HG03280 (cell line): ENCODE results near the gene SAMD8.
"Not testable (repeated sequence)": the region's sequence is repeated elsewhere in the genome, so short reads cannot be mapped to it uniquely, and the experiment has no call there.

Experiments
- ATAC-seq: cut with Tn5 transposase; IDR thresholded peaks from one replicate; pipeline ENCODE4 v1.9.1; 2021; ENCODE audit warnings: mild to moderate bottlenecking, moderate library complexity; ENCODE audit not compliant: unreplicated experiment

Gene SAMD8

DNA sequence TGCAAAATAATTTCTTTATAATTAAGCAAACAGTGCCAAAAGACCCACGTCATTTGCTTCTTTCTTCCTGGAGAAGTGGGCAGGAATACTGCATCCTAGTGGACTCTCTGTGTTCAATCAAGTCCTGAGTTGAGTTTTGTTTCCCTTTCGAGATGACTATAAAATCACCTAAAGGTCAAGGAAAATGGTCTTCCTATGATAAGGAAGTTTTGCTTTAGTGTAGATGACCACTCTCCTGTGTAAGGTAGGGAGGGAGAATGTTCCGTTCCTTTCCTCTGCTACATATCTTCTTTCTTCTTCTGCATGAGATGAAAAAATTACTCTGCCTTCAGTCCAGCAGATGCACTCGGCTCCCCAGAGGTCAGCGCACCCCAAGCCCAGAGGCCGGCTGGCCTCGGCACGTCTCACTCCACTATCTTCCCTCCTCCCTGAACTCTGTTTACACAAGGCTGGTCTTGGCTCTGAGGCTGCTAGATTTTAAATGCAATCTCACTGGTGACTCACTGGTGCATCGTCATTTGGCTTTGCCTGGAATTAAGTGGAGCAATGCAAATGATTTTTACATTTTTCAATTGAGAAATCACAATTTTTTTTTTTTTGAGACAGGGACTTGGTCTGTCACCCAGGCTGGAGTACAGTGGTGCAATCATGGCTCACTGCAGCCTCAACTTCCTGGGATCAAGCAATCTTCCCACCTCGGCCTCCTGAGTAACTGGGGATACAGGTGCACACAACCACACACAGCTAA is 80.5 kb downstream of the SAMD8 start:
- no peak for ATAC-seq

DNA sequence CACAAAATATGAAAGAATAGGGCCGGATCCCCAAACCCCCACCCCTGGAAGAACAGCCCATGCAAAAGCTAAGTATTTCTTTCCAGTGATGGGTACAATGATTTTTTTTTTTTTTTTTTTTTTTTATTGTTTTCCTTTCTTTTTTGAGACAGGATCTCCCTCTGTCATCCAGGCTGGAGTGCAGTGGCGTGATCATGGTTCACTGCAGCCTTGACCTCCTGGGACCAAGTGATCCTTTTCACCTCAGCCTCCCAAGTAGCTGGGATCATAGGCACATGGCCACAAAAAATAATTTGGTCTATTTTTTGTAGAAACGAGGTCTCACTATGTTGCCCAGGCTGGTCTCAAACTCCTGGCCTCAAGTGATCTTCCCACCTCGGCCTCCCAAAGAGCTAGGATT is 83.2 kb downstream of the SAMD8 start:
- ATAC-seq = not testable (repeated sequence)

DNA sequence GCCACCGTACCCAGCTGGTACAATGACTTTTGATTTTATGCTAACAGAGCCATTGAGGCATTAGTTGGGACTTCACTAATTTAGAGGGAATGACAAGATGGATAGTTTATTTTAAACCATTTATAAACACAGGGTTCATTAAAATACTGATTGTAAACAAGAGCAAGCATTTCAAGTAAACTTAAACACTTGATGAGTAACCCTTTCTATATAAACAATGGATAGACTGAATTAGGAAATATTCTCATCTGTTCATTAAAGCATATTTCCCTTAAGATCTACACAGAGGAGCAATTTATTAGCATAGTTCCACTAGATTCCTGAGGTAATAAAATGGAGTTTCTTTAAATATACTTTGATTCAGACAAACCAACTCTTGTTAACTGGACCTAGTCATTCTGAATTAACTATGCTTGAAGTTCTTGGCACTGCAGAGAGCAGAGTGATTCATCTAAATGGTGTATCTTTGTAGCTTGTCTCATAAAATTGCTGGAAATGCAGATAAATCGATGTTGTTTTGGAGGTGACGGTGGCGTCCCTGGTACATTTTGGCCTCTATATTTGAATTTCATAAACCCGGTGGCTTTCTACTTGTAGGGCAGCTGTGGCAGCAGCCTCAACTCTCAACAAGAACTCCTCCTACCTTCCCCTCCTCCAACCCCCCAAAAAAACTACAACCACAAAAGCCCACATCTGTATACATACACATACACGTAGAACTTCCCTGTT is 83.7 kb downstream of the SAMD8 start:
- no peak for ATAC-seq

DNA sequence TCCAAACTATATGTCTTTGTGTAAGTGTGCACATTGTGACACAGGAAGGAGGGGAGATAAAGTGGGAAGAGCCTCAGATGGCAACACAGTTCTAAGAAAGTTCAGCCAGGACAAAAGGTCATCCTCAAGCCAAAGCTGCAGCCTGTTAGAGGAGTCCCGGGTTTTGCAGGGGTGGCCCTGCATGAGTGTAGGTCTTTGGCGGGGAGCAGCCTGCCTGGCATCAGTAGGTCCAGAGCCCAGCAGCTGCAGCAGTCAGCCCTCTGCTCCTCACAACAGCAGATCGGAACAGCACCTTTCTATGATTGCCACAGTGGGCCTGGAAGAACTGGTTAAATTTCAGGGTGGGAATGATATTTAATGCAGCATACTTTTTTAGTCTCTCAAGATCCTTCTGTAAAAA is 85.6 kb downstream of the SAMD8 start:
- no peak for ATAC-seq

- no peak for ATAC-seq
These were observed 86.5 kb downstream of the SAMD8 start for GRCh38 chr10:75197906-75198305.

DNA sequence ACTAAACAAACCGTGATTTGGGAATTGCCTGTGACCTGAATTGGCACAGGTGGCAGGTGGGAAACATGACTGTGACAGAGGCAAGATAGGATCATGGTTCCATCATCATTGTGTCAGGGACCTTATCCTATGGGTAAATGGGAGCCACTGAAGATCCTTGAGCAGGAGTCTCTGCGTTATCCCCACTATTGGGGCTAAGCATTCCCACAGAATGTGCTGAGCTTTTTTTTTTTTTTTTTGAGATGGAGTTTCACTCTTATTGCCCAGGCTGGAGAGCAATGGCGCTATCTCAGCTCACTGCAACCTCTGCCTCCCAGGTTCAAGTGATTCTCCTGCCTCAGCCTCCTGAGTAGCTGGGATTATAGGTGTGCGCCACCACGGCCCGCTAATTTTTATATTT is 88.5 kb downstream of the SAMD8 start:
- not testable (repeated sequence) for ATAC-seq

DNA sequence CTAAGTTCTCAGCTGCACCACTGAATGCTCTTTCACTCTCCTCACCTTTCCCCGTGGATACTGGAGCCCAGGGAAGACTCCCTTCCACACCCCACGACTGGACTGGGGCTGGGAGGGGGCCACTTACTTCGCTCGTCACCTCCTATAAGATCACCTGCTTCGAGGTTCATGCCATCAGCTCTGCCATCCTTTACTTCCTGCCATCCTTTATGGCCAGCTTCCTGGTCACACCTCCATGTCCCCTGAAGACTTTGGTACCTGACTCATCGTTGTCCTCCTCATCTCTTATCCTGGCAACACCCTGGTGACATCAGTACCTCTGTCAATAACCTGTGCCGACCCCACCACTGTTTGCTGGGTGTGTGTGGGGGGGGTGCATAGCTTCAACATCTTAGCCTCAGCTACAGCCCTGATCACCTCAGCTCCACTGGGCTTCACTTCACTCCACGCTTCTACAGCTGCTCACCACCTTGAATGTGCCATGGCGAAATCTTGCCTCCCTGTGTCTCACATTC is 90.4 kb downstream of the SAMD8 start:
- no peak for ATAC-seq

- no peak for ATAC-seq
These were observed 91.0 kb downstream of the SAMD8 start for GRCh38 chr10:75202321-75203045.

DNA sequence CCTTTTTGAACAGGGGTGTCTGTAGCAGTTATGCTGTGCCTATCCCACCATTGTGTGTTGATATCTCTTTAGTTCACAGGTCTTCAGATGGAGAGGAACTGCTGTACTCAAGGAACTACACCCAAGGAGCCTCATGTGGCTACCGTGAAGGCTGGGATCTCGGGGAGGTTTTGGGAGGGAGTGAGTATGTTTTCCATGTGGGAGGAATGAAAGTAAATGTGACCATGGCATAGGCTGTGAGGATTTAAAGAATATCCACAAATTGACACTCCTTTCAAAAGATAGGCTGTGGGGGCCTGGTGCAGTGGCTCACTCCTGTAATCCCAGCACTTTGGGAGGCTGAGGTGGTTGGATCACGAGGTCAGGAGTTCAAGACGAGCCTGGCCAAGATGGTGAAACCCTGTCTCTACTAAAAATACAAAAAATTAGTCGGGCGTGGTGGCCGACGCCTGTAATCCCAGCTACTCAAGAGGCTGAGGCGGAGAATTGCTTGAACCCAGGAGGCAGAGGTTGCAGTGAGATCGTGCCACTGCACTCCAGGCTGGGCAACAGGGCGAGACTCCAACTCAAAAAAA is 91.7 kb downstream of the SAMD8 start:
- not testable (repeated sequence) for ATAC-seq

DNA sequence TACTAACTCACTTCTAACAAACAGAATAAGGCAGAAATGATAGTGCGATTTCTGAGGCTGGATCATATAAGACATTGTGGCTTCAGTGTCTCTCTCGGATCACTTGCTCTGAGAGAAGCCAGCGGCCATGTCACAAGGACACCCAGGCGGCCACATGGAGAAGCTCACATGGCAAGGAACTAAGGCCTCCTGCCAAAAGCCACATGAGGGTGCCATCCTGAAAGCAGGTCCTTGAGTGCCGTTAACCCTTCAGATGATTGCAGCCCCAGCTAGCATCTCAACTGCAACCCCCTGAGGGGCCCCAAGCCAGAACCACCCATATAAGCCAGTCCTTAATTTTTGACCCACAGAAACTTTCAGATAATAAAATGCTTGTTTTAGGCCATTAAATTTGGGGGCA is 92.3 kb downstream of the SAMD8 start:
- ATAC-seq = no peak

- no peak for ATAC-seq
These were observed 94.5 kb downstream of the SAMD8 start for GRCh38 chr10:75205908-75206307.

DNA sequence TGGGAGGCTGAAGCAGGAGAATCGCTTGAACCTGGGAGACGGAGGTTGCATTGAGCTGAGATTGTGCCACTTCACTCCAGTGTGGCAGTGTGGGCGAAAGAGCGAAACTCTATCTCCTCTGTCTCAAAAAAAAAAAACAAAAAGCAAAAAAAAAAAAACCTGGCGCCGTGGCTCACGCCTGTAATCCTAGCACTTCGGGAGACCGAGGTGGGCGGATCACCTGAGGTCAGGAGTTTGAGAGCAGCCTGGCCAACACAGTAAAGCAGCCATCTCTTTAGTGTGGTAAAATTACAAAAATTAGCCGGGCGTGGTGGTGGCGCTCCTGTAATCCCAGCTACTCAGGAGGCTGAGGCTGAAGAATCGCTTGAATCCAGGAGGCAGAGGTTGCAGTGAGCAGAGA is 95.2 kb downstream of the SAMD8 start:
- ATAC-seq = not testable (repeated sequence)

DNA sequence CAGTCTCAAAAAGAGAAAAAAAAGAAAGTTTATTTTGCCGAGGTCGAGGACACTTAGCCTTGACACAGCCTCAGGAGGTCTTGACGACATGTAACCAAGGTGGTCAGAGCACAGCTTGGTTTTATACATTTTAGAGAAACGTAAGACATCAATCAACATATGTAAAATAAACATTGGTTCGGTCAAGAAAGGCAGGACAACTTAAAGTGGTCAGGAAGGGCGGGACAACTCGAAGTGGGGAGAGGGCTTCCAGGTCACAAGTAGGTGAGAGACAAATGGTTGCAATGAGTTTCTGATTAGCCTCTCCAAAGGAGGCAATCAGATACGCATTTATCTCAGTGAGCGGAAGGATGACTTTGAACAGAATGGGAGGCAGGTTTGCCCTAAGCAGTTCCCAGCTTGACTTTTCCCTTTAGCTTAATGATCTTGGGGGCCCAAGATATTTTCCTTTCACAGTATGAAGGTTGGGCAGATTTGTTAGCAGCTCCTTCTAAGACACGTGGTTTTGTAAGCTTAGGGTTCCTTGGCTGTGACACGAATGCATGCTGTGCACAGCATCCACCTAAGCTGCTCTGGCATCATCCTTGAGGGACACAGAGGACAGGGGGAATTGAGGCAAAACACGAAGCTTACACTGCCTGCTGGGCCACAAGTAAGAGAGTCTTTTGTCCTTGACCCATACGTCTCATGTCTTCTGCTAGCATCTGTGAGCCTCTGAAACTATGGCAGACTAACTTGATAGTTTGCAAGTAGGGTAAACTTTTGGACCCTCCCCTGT is 95.8 kb downstream of the SAMD8 start:
- ATAC-seq = no peak

DNA sequence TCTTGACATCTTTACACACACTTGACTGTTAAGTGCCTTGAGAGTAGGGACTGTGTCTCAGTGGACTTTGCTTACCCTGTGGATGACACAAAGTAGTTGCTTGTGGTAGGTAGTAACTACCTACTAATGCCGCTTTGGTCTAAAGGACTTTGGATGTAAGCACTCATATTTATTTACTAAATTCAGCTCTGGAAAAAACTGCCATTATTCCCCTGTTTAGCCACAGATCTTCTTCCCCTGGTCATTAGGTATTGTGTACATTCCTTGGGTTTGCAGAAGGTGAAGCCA is 96.3 kb downstream of the SAMD8 start:
- no peak for ATAC-seq

DNA sequence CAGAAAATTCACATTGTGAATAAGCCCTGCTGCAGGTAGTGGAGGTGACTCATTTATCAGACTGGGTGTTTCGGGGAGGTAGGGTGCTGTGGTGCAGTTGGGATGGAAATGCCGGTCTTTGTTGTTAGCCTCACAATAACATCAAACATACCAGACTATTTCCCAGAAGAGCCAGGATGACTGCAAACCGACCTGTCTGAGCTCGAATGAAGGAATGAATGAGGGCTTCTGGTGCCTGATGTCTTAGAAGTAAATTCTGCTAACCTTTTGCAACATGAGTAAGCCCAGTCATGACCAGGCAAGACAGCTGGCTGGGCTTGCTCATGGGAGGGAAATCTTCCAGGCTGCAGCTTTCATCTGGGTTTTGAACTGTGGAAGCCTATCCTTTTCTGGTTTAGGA is 96.7 kb downstream of the SAMD8 start:
- ATAC-seq = no peak

GRCh38 chr10:75209086-75209920 is 97.8 kb downstream of the SAMD8 start:
- ATAC-seq = no peak

DNA sequence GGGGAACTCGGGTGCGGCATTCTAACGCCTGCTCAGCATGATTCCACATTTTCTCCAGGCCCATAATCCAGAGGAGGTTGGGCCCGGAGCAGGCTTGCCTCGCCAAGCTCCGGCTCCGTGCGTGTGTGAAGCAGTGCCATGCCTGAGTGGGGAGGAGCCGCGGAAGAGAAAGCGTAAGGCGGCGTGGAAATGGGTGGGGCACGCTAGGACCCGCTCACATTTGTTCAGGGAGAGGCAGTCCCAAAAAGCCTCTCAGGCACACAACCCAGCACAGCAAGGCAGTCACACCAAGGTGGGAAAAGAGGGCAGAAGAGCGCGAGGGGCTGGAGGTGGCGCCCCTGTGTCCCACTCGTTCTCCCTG is 98.4 kb downstream of the SAMD8 start:
- ATAC-seq = peak; percentile 38

GRCh38 chr10:75210282-75211006 is 99.0 kb downstream of the SAMD8 start, which contains the start of gene VDAC2:
Gene VDAC2 (plus strand): TSS chr10:75210796. CDS start chr10:75211159, 363 bp downstream.
- ATAC-seq = peak; percentile 88
